ENCODE results near the gene PPT2.

DNA sequence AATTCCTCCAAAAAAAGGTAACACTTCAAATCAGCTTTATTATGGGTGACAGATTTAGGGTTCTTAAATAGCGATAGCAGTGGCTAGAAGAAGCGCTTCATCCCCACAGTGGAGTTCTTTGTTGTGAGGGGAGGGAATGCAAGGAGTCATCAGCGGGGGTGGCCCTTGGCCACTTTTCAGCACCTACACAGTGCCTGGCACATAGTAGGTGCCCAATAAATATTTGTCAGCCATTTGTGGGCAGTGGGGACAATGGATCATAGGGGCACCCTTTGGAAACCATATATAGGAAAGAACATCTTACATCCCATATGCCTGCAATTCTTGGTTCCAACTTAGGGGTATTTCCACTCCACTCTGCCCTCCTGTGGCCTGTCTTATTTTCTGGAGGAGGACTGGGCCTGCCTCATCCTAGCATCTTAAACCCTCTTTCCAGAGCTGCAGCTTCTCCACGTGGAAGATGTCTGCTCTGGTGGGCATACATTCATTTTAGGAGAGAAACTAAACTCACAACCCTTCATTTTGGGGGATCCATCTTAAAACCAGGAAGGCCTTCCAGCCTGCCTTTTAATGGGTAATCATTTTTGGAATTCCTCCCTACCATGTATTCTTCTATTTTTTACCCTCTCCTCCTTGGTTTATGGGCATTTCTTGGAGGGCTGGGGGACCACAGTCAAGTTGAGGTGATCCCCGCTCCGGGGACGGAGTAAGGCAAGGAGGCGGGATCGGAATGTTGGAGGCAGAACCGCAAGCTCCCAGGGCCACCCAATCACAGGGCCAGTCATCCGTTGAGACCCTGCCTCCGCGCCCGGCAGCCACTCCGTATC lies 41.1 kb downstream of the PPT2 start:
- TF ChIP-seq, protein P1, sequence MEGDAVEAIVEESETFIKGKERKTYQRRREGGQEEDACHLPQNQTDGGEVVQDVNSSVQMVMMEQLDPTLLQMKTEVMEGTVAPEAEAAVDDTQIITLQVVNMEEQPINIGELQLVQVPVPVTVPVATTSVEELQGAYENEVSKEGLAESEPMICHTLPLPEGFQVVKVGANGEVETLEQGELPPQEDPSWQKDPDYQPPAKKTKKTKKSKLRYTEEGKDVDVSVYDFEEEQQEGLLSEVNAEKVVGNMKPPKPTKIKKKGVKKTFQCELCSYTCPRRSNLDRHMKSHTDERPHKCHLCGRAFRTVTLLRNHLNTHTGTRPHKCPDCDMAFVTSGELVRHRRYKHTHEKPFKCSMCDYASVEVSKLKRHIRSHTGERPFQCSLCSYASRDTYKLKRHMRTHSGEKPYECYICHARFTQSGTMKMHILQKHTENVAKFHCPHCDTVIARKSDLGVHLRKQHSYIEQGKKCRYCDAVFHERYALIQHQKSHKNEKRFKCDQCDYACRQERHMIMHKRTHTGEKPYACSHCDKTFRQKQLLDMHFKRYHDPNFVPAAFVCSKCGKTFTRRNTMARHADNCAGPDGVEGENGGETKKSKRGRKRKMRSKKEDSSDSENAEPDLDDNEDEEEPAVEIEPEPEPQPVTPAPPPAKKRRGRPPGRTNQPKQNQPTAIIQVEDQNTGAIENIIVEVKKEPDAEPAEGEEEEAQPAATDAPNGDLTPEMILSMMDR (IDR thresholded peaks at IDR 0.05; ENCODE audit: poor library complexity), result peak; percentile 63
- TF ChIP-seq EZH2 (IDR thresholded peaks at IDR 0.05; ENCODE audit: borderline replicate concordance), result no peak
